WERI-Rb-1 (cell line): ENCODE measurements around the gene DPF3.

ENCODE experiments used
- DNase-seq: peaks from one replicate; pipeline ENCODE4 v3.0.0-alpha.2; 2020
- H3K27ac ChIP-seq: fragments of 250-450 bp; sonication (Bioruptor Pico); 2 replicates; pipeline ENCODE4 v1.5.1; 2020; ENCODE audit warnings: mild to moderate bottlenecking, moderate library complexity
- H3K27me3 ChIP-seq: fragments of 250-450 bp; sonication (Bioruptor Pico); 2 replicates; pipeline ENCODE4 v1.5.1; 2021; ENCODE audit warnings: mild to moderate bottlenecking, low read depth, moderate library complexity; ENCODE audit not compliant: insufficient read depth, severe bottlenecking
- H3K36me3 ChIP-seq: fragments of 250-450 bp; sonication (Bioruptor Pico); 2 replicates; pipeline ENCODE4 v1.5.1; 2020; ENCODE audit warnings: mild to moderate bottlenecking, moderate library complexity
- H3K4me3 ChIP-seq: 2 replicates; pipeline ENCODE4 v1.5.1; 2011; ENCODE audit warnings: low read depth, mild to moderate bottlenecking, control low read depth, low read length
- H3K9me3 ChIP-seq: fragments of 250-450 bp; sonication (Bioruptor Pico); 2 replicates; pipeline ENCODE4 v1.5.1; 2021; ENCODE audit warnings: mild to moderate bottlenecking, moderate library complexity; ENCODE audit not compliant: severe bottlenecking
- CTCF ChIP-seq: IDR thresholded peaks from 2 replicates; pipeline ENCODE4 v1.5.1; 2011; ENCODE audit warnings: low read depth, mild to moderate bottlenecking, control low read depth, inconsistent platforms, low read length

The DPF3 gene

GRCh38 chr14:72663076-72663487 is 230.8 kb downstream of the DPF3 start:
- no peak overlapping the region for H3K4me3 ChIP-seq
- H3K9me3 ChIP-seq: no peaks in the 10 kb centered on the region
- no peaks in the 10 kb centered on the region for H3K36me3 ChIP-seq
- H3K27me3 ChIP-seq: no peaks in the 10 kb centered on the region
- H3K27ac ChIP-seq: no peak overlapping the region
- no peak for TF ChIP-seq CTCF
- no peak for DNase-seq

- Histone ChIP-seq H3K27ac (no peak overlapping the region), H3K27me3 (no peaks in the 10 kb centered on the region), H3K9me3 (no peaks in the 10 kb centered on the region), H3K36me3 (no peaks in the 10 kb centered on the region), H3K4me3 (no peak overlapping the region)
- DNase-seq: no peak
- no peak for TF ChIP-seq CTCF
These were observed 231.7 kb downstream of the DPF3 start for GRCh38 chr14:72662214-72662613.

GRCh38 chr14:72657214-72657921 is 236.5 kb downstream of the DPF3 start:
- DNase-seq: no peak
- Histone ChIP-seq H3K9me3 (no peaks in the 10 kb centered on the region), H3K27ac (no peak overlapping the region), H3K27me3 (no peaks in the 10 kb centered on the region), H3K4me3 (no peak overlapping the region), H3K36me3 (no peaks in the 10 kb centered on the region)
- TF ChIP-seq CTCF: no peak

- no peak overlapping the region for H3K4me3 ChIP-seq
- H3K27me3 ChIP-seq: no peaks in the 10 kb centered on the region
- peak; percentile 28 for DNase-seq
- TF ChIP-seq CTCF: no peak
- H3K27ac ChIP-seq: no peak overlapping the region
- H3K9me3 ChIP-seq: no peaks in the 10 kb centered on the region
- no peaks in the 10 kb centered on the region for H3K36me3 ChIP-seq
These were observed 240.9 kb downstream of the DPF3 start for GRCh38 chr14:72653026-72653425.

GRCh38 chr14:72652179-72652578 is 241.7 kb downstream of the DPF3 start:
- H3K36me3 ChIP-seq: no peaks in the 10 kb centered on the region
- DNase-seq: no peak
- no peaks in the 10 kb centered on the region for H3K27me3 ChIP-seq
- H3K4me3 ChIP-seq: no peak overlapping the region
- no peaks in the 10 kb centered on the region for H3K9me3 ChIP-seq
- no peak for TF ChIP-seq CTCF
- no peak overlapping the region for H3K27ac ChIP-seq

GRCh38 chr14:72651714-72652113 is 242.2 kb downstream of the DPF3 start:
- no peak overlapping the region for H3K4me3 ChIP-seq
- no peak for DNase-seq

More at GRCh38 chr14:72651714-72652113, 242.2 kb downstream of the DPF3 start:
- H3K36me3 ChIP-seq: no peaks in the 10 kb centered on the region
- no peaks in the 10 kb centered on the region for H3K9me3 ChIP-seq
- TF ChIP-seq CTCF: no peak
- no peaks in the 10 kb centered on the region for H3K27me3 ChIP-seq
- no peak overlapping the region for H3K27ac ChIP-seq
